Neural progenitor cell (in vitro differentiated cells): ENCODE measurements around the gene CYBA.
A peak's percentile ranks its signal among the peaks of the same experiment; 100 is the strongest.

Experiments
- CTCF ChIP-seq: fragments of 200-600 bp; sonication (generic); IDR thresholded peaks from 2 replicates; pipeline ENCODE4 v1.5.1; 2017; ENCODE audit warnings: antibody characterized with exemption, mild to moderate bottlenecking
- EZH2 ChIP-seq: fragments of 200-600 bp; sonication (generic); IDR thresholded peaks from 2 replicates; pipeline ENCODE4 v1.6.1; 2017; ENCODE audit warnings: antibody characterized with exemption, mild to moderate bottlenecking, moderate library complexity
- EZH2phosphoT487 ChIP-seq: fragments of 200-600 bp; sonication (generic); IDR thresholded peaks from 2 replicates; pipeline ENCODE4 v1.6.1; 2017; ENCODE audit warnings: antibody characterized with exemption

GRCh38 chr16:88662222-88662842 lies 11.5 kb upstream of the CYBA start:
- TF ChIP-seq CTCF (peak; percentile 2), EZH2 (no peak), EZH2phosphoT487 (no peak)
